GM23248 (cell line): ENCODE results near the gene MAP1A. TPM values are rescaled to one million over a fixed set of nuclear protein-coding genes. Genes with fewer than 3 reads are reported as not detected.

ENCODE experiments used
- DNase-seq: peaks from one replicate; pipeline ENCODE4 v3.0.0-alpha.2; 2015
- H2AFZ ChIP-seq: fragments of 200-600 bp; sonication (generic); 2 replicates; pipeline ENCODE4 v1.6.1; 2016; ENCODE audit warnings: antibody characterized with exemption
- H3F3A ChIP-seq: fragments of 200-600 bp; sonication (generic); 2 replicates; pipeline ENCODE4 v1.6.1; 2016; ENCODE audit warnings: mild to moderate bottlenecking, antibody characterized with exemption, mixed run types; ENCODE audit not compliant: insufficient read depth
- H3K27ac ChIP-seq: fragments of 200-600 bp; sonication (generic); 2 replicates; pipeline ENCODE4 v1.5.1; 2016; ENCODE audit warnings: mild to moderate bottlenecking
- H3K27me3 ChIP-seq: fragments of 200-600 bp; sonication (generic); replicated peaks from 2 replicates; pipeline ENCODE4 v1.6.1; 2016; ENCODE audit warnings: mild to moderate bottlenecking; ENCODE audit not compliant: insufficient read depth
- H3K36me3 ChIP-seq: fragments of 200-600 bp; sonication (generic); 2 replicates; pipeline ENCODE4 v1.6.1; 2016; ENCODE audit warnings: low read depth, mild to moderate bottlenecking
- H3K4me1 ChIP-seq: fragments of 200-600 bp; sonication (generic); 2 replicates; pipeline ENCODE4 v1.6.1; 2016; ENCODE audit warnings: mild to moderate bottlenecking; ENCODE audit not compliant: insufficient read depth
- H3K4me2 ChIP-seq: fragments of 200-600 bp; sonication (generic); one replicate; pipeline ENCODE4 v1.6.1; 2016; ENCODE audit warnings: mild to moderate bottlenecking; ENCODE audit not compliant: unreplicated experiment
- H3K4me3 ChIP-seq: fragments of 200-600 bp; sonication (generic); 2 replicates; pipeline ENCODE4 v1.5.1; 2016; ENCODE audit warnings: mild to moderate bottlenecking
- H3K79me2 ChIP-seq: fragments of 200-600 bp; sonication (generic); 2 replicates; pipeline ENCODE4 v1.6.1; 2016; ENCODE audit warnings: mild to moderate bottlenecking; ENCODE audit not compliant: insufficient read depth
- H3K9ac ChIP-seq: fragments of 200-600 bp; sonication (generic); 2 replicates; pipeline ENCODE4 v1.6.1; 2016; ENCODE audit warnings: mild to moderate bottlenecking
- H3K9me2 ChIP-seq: fragments of 200-600 bp; sonication (generic); 2 replicates; pipeline ENCODE4 v1.6.1; 2016; ENCODE audit warnings: mixed run types, mild to moderate bottlenecking, moderate library complexity; ENCODE audit not compliant: insufficient read depth
- H3K9me3 ChIP-seq: fragments of 200-600 bp; sonication (generic); one replicate; pipeline ENCODE4 v1.6.1; 2017; ENCODE audit warnings: low read depth
- H4K20me1 ChIP-seq: fragments of 200-600 bp; sonication (generic); 2 replicates; pipeline ENCODE4 v1.6.0; 2016; ENCODE audit not compliant: insufficient read depth
- EZH2 ChIP-seq: fragments of 200-600 bp; sonication (generic); IDR thresholded peaks from 2 replicates; pipeline ENCODE4 v1.6.1; 2018; ENCODE audit warnings: antibody characterized with exemption, mild to moderate bottlenecking; ENCODE audit not compliant: insufficient read depth, poor library complexity, severe bottlenecking
- EZH2phosphoT487 ChIP-seq: fragments of 200-600 bp; sonication (generic); IDR thresholded peaks from 2 replicates; pipeline ENCODE4 v1.6.1; 2018; ENCODE audit warnings: antibody characterized with exemption, moderate library complexity, mild to moderate bottlenecking, low read depth; ENCODE audit not compliant: insufficient read depth
- WGBS, 2 experiments: methylation state at CpG; one replicate each; pipeline ENCODE4 v1.1.6; 2015 to 2017; ENCODE audit warnings: low lambda C conversion rate in 2 of 2, low coverage in 1 of 2; ENCODE audit errors: missing lambda C conversion rate in 2 of 2; 5-methylcytosine and 5-hydroxymethylcytosine counted together
- in situ Hi-C: fragments of 300-500 bp; cut with MboI; formaldehyde crosslinking; loops from 2 replicates; pipeline ENCODE4 v1.15.0; 2020
- polyA plus RNA-seq: library from polyadenylated mRNA; unstranded; fragments of >200 nt; fragmentation: Nextera tagmentation; extraction: Ambion mirVana; gene quantifications from 2 replicates; pipeline ENCODE4 v1.2.1, GENCODE V29; 2016
- total RNA-seq: library from RNA; depleted of rRNA; stranded (reverse); fragments of >200 nt; shearing (Covaris generic); gene quantifications from 2 replicates; pipeline ENCODE4 v1.2.3, GENCODE V29; 2014; rRNA removed

MAP1A gene
- total RNA-seq (61.9 and 62.2 TPM in 2 replicates), polyA plus RNA-seq (30.3 and 31.5 TPM in 2 replicates)

DNA sequence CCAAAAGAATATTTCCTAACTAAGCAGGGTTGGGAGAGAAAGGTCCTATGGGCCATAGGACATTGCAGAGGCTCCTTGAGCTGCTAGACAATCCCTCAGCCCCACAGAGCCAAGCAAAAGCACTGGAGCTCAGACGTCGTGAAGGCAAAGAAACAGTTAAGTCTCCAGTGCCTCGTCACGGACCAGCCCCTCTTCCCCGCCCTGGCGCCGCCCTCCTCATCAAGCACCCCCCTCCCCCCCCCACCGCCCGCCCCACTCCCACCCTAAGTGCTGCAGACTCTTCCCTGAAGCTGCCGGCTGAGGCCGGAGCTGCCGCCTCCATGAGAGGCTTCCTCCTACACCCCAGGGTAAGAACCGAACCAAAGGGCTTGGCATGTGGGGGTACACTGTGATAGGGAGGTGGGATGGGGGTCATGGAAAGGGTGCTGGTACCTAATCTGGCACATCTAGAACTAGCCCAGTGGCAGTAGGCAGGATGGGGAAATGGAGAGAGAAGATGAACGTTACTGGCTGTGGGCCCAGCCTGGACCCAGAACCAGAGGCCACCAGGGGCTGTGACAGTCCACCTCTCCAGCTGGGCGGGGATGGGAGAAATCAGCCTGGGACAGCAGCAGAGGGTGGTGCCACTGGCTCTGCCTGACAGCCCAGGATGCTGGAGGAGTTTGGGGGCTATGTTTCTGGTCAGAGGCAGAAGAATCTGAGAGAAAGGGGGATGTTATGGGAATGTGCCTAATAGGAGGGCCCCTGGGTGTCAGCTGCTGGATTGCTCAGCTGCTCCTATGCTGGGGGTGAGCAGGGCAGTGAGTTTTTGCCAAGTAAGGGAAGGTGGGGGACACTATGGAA, at the start of gene MAP1A:
TSS of gene MAP1A (plus strand) at position 255 of the 843 bp plus-strand sequence. CDS start 3,866 bp downstream, outside the sequence.
- peaks cover 48% of the 10 kb centered on the region for H3K4me1 ChIP-seq
- TF ChIP-seq EZH2phosphoT487 (no peak), EZH2 (no peak)
- H3K4me2 ChIP-seq: peak within 1 kb of the TSS; percentile 99
- peak; percentile 85 for DNase-seq
- no peaks in the 10 kb centered on the region for H3K9me3 ChIP-seq
- in situ Hi-C loops: no loop called here
- H3K27ac ChIP-seq: peak within 1 kb of the TSS; percentile 83
- H2AFZ ChIP-seq: peak within 1 kb of the TSS; percentile 92
- peaks cover 29% of the 10 kb centered on the region for H3K79me2 ChIP-seq
- H3K27me3 ChIP-seq: no peaks in the 10 kb centered on the region
- 1 to 7% methylated on average over 5 to 15 of the region's 15 CpGs for WGBS, 2 experiments
- peaks cover 42% of the 10 kb centered on the region for H3F3A ChIP-seq
- H3K9ac ChIP-seq: peak within 1 kb of the TSS; percentile 89
- peaks cover 19% of the 10 kb centered on the region for H3K36me3 ChIP-seq
- H3K9me2 ChIP-seq: no peaks in the 10 kb centered on the region
- H4K20me1 ChIP-seq: peaks cover 4% of the 10 kb centered on the region; the same call in 1 of the 2 replicates
- peak within 1 kb of the TSS; percentile 100 for H3K4me3 ChIP-seq

DNA sequence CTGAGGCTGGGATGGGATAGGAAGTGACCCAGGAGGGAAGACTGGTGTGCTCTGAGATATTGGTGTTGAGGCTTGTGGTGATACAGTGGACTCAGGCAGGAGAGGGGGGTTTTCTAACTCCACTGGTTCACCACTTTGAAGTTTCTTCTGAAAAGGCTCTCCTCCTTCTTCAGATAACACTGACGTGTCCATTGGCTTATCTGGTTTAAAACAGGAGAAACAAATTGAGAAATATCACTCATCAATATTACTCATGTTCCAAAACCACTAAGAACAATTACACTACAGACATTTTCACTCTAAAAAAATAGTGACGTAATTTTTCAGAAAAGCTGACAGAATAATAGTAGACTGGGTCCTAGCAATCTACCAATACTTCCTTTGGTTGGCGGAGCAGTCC, 47.5 kb upstream of the MAP1A start:
- Histone ChIP-seq H3K4me1 (peaks cover 24% of the 10 kb centered on the region), H3K79me2 (no peaks in the 10 kb centered on the region), H3K4me2 (no peak overlapping the region), H3K9me3 (no peaks in the 10 kb centered on the region), H2AFZ (no peak overlapping the region), H3K27me3 (no peaks in the 10 kb centered on the region), H3K27ac (peak overlapping the region; percentile 22; the same call in 1 of the 2 replicates), H3F3A (peaks cover 37% of the 10 kb centered on the region), H3K36me3 (peaks cover 43% of the 10 kb centered on the region), H3K9ac (no peak overlapping the region), H4K20me1 (no peaks in the 10 kb centered on the region), H3K4me3 (no peak overlapping the region), H3K9me2 (no peaks in the 10 kb centered on the region)
- peak; percentile 76 for DNase-seq
- TF ChIP-seq EZH2phosphoT487 (no peak), EZH2 (no peak)
- in situ Hi-C loops: no loop called here
- WGBS, 2 experiments: 48 to 50% methylated on average over 3 of the region's 3 CpGs

DNA sequence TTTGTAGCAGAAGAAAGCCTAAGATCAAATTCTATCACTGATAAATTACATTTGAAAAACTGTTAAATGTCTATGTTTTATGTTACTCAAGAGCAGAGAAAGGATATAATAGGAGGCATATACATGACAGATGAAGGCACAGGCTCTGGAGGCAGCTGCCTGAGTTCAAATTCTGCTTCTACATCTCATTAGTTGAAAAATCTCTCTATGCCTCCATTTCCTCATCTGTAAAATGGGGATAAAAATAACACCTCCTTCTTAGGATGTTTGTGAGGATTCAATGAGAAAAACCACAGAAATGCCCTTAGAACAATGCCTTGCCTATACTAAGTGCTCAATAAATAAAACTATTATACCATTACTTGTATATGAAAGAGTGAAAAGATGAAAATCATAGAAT, 45.4 kb upstream of the MAP1A start:
- H3K27ac ChIP-seq: no peak overlapping the region
- DNase-seq: no peak
- no peaks in the 10 kb centered on the region for H4K20me1 ChIP-seq
- peaks cover 10% of the 10 kb centered on the region for H3K4me1 ChIP-seq
- peaks cover 57% of the 10 kb centered on the region for H3K36me3 ChIP-seq
- H3K9me2 ChIP-seq: no peaks in the 10 kb centered on the region
- in situ Hi-C loops: no loop called here
- no peak for TF ChIP-seq EZH2phosphoT487
- TF ChIP-seq EZH2: no peak
- H2AFZ ChIP-seq: no peak overlapping the region
- H3K9me3 ChIP-seq: no peaks in the 10 kb centered on the region
- H3K9ac ChIP-seq: no peak overlapping the region
- peaks cover 22% of the 10 kb centered on the region for H3F3A ChIP-seq
- no peaks in the 10 kb centered on the region for H3K27me3 ChIP-seq
- H3K4me3 ChIP-seq: no peak overlapping the region
- H3K4me2 ChIP-seq: no peak overlapping the region
- no peaks in the 10 kb centered on the region for H3K79me2 ChIP-seq

DNA sequence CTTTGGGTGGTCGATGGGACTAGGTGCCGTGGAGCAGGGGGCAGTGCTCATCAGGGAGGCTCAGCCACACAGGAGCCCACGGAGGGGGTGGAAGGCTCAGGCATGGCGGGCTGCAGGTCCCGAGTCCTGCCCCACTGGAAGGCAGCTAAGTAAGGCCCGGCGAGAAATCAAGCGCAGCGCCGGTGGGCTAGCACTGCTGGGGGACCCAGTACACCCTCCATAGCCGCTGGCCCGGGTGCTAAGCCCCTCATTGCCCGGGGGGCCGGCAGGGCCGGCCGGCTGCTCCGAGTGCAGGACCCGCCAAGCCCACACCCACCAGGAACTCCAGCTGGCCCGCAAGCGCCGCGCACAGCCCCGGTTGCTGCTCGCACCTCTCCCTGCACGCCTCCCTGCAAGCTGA, 43.5 kb upstream of the MAP1A start:
- no peak for DNase-seq
- Histone ChIP-seq H3K9ac (no peak overlapping the region), H3K27me3 (no peaks in the 10 kb centered on the region), H3F3A (peaks cover 16% of the 10 kb centered on the region), H3K36me3 (peaks cover 59% of the 10 kb centered on the region), H3K4me3 (no peak overlapping the region), H4K20me1 (no peaks in the 10 kb centered on the region), H3K4me2 (no peak overlapping the region), H2AFZ (no peak overlapping the region), H3K4me1 (peaks cover 10% of the 10 kb centered on the region), H3K27ac (no peak overlapping the region), H3K9me2 (no peaks in the 10 kb centered on the region), H3K79me2 (no peaks in the 10 kb centered on the region), H3K9me3 (no peaks in the 10 kb centered on the region)
- in situ Hi-C loops: no loop called here
- TF ChIP-seq EZH2: no peak
- no peak for TF ChIP-seq EZH2phosphoT487
- WGBS, 2 experiments: 94 to 96% methylated on average over 24 to 25 of the region's 25 CpGs
